GM12878 (cell line): ENCODE data around the gene TDRD9.

ENCODE experiments used
- EZH2 ChIP-seq: IDR thresholded peaks from 2 replicates; pipeline ENCODE4 v1.6.1; 2012; ENCODE audit warnings: low read depth, mild to moderate bottlenecking, control low read depth, inconsistent platforms, low read length, borderline replicate concordance; ENCODE audit not compliant: control insufficient read depth
- NFYB ChIP-seq: IDR thresholded peaks from 2 replicates; pipeline ENCODE4 v1.6.1; 2011; ENCODE audit warnings: low read depth, mild to moderate bottlenecking, low read length, improper control_type of control experiment, moderate library complexity; ENCODE audit not compliant: insufficient read depth
- TF ChIP-seq, protein P1 (sequence below), 3 experiments: IDR thresholded peaks in 2 of 3; conservative IDR thresholded peaks in 1 of 3; 2 replicates each; pipeline ENCODE4 v1.5.1; 2011; ENCODE audit warnings: low read depth in 3 of 3, low read length in 3 of 3, mild to moderate bottlenecking in 3 of 3, control low read depth in 2 of 3, moderate library complexity in 2 of 3, inconsistent platforms in 1 of 3, mixed read lengths in 1 of 3; ENCODE audit not compliant: control insufficient read depth in 2 of 3, insufficient read depth in 1 of 3; ENCODE audit errors: extremely low read depth in 1 of 3

DNA sequence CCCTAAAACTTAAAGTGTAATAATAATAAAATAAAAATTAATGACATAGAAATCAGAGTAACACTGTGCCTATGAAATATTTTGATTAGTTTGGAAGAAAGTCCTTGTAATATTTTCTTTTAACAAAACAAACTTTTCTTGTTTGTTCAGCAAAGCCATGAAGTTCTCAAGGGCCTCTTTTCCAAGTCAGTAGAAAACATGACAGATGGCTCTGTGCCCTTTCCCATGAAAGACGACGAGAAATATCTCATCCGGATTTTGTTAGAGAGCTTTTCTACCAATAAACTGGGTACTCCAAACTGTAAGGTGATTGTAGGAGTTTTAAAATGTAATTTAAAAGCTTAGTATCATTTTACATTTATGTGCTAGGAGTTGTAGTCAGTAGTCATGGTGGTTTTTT lies 102.7 kb downstream of the TDRD9 start:
- TF ChIP-seq, protein P1, sequence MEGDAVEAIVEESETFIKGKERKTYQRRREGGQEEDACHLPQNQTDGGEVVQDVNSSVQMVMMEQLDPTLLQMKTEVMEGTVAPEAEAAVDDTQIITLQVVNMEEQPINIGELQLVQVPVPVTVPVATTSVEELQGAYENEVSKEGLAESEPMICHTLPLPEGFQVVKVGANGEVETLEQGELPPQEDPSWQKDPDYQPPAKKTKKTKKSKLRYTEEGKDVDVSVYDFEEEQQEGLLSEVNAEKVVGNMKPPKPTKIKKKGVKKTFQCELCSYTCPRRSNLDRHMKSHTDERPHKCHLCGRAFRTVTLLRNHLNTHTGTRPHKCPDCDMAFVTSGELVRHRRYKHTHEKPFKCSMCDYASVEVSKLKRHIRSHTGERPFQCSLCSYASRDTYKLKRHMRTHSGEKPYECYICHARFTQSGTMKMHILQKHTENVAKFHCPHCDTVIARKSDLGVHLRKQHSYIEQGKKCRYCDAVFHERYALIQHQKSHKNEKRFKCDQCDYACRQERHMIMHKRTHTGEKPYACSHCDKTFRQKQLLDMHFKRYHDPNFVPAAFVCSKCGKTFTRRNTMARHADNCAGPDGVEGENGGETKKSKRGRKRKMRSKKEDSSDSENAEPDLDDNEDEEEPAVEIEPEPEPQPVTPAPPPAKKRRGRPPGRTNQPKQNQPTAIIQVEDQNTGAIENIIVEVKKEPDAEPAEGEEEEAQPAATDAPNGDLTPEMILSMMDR (IDR thresholded peaks at IDR 0.05 in 2 of 3, conservative IDR thresholded peaks at IDR 0.05 in 1 of 3; ENCODE audit: control insufficient read depth in 2 of 3, extremely low read depth in 1 of 3, insufficient read depth in 1 of 3, low read depth in 3 of 3, low read length in 3 of 3): no peak
- no peak for TF ChIP-seq NFYB
- TF ChIP-seq EZH2: no peak
